ENCODE measurements around the gene DLX5. TPM values are rescaled to one million over a fixed set of nuclear protein-coding genes. Genes with fewer than 3 reads are reported as not detected.

Gene DLX5
- total and polyA plus RNA-seq, 2 of the 4 experiments (the other 2 are of a cell fraction): not detected

DNA sequence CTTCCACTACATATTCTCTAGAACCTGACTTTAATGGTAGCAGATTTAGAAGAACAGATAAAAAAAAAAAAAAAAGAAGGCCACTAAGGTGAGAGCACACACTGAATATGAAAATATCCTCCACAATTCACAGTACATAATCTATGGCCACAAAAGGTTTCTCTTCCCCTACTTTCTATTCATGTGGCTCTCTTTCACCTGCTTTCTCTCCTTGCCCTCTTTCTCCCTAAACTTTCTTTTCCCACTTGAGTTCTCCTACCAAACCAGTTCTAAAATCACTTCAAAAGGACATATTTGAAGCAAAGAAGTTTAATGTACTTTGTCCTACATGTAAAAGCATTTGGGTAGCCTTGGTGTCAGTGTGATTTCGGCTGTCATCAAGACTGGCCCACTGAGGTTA is 37.7 kb downstream of the DLX5 start:
- H3K9me3 ChIP-seq (ENCODE audit: control insufficient read depth, insufficient read depth, low read length): no peaks in the 10 kb centered on the region
- DNase-seq (no peak), ATAC-seq (ENCODE audit: low read depth) (no peak)
- POLR2A ChIA-PET (ENCODE audit: unreplicated experiment): no interaction called here
- no peak overlapping the region for H4K5ac ChIP-seq (ENCODE audit: low read depth, low read length)
- dilution Hi-C loops (cut with HindIII; ENCODE audit: low sequenced_read_pairs, unreplicated experiment) (no loop called here), intact Hi-C loops (cut with micrococcal nuclease) (no loop called here), in situ Hi-C loops (cut with MboI; ENCODE audit: low sequenced_read_pairs) (no loop called here)
- H2AK5ac ChIP-seq (ENCODE audit: low read depth, low read length): no peak overlapping the region
- H3K9ac ChIP-seq (ENCODE audit: low read depth, low read length): no peak overlapping the region
- no CpG with 5 or more reads among the region's 1 CpG for WGBS, 2 experiments (ENCODE audit: extremely low coverage in 2 of 2, insufficient read length in 1 of 2)
- H3K9me1 ChIP-seq (ENCODE audit: insufficient read depth, low read length): no peaks in the 10 kb centered on the region
- no peak overlapping the region for H2AFZ ChIP-seq (replicated peaks; ENCODE audit: low read length, poor library complexity)
- no peak overlapping the region for H3K4me2 ChIP-seq (ENCODE audit: low read depth, low read length)
- no peak overlapping the region for H3K18ac ChIP-seq (ENCODE audit: low read depth, low read length)
- no peaks in the 10 kb centered on the region for H3K4me1 ChIP-seq (ENCODE audit: control insufficient read depth, insufficient read depth, low read length)
- no peak overlapping the region for H2BK5ac ChIP-seq (ENCODE audit: low read depth, low read length, poor library complexity, severe bottlenecking)
- BruUV-seq (replicated peaks): no TSS peak
- H2AK9ac ChIP-seq (replicated peaks; ENCODE audit: low read depth, low read length, poor library complexity): no peak overlapping the region
- no peak overlapping the region for H3K27ac ChIP-seq (ENCODE audit: insufficient read depth, low read length)
- H4K8ac ChIP-seq (ENCODE audit: low read depth in 2 of 2, low read length in 2 of 2): no peak overlapping the region
- no peaks in the 10 kb centered on the region for H3K36me3 ChIP-seq (ENCODE audit: control insufficient read depth, insufficient read depth, low read length)
- H4K91ac ChIP-seq (ENCODE audit: insufficient read depth, low read depth, low read length): no peak overlapping the region
- TF ChIP-seq FOS (IDR thresholded peaks at IDR 0.05; ENCODE audit: low read depth, low read length): no peak
- no peak for TF ChIP-seq RCOR1 (IDR thresholded peaks at IDR 0.05; ENCODE audit: insufficient replicate concordance, low read length)
- TF ChIP-seq, protein P1, sequence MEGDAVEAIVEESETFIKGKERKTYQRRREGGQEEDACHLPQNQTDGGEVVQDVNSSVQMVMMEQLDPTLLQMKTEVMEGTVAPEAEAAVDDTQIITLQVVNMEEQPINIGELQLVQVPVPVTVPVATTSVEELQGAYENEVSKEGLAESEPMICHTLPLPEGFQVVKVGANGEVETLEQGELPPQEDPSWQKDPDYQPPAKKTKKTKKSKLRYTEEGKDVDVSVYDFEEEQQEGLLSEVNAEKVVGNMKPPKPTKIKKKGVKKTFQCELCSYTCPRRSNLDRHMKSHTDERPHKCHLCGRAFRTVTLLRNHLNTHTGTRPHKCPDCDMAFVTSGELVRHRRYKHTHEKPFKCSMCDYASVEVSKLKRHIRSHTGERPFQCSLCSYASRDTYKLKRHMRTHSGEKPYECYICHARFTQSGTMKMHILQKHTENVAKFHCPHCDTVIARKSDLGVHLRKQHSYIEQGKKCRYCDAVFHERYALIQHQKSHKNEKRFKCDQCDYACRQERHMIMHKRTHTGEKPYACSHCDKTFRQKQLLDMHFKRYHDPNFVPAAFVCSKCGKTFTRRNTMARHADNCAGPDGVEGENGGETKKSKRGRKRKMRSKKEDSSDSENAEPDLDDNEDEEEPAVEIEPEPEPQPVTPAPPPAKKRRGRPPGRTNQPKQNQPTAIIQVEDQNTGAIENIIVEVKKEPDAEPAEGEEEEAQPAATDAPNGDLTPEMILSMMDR (conservative IDR thresholded peaks at IDR 0.05; ENCODE audit: low read depth, low read length): no peak
- TF ChIP-seq, protein P2, sequence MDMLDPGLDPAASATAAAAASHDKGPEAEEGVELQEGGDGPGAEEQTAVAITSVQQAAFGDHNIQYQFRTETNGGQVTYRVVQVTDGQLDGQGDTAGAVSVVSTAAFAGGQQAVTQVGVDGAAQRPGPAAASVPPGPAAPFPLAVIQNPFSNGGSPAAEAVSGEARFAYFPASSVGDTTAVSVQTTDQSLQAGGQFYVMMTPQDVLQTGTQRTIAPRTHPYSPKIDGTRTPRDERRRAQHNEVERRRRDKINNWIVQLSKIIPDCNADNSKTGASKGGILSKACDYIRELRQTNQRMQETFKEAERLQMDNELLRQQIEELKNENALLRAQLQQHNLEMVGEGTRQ (IDR thresholded peaks at IDR 0.05; ENCODE audit: low read depth, low read length): no peak
- no peak for TF ChIP-seq CEBPB (IDR thresholded peaks at IDR 0.05; ENCODE audit: low read depth, low read length)
- TF ChIP-seq POLR2A (IDR thresholded peaks at IDR 0.05; ENCODE audit: low read depth, low read length): no peak
- no peak for TF ChIP-seq SMC3 (IDR thresholded peaks at IDR 0.05; ENCODE audit: low read depth, low read length)
- no peak for TF ChIP-seq MAZ (IDR thresholded peaks at IDR 0.05; ENCODE audit: borderline replicate concordance, low read depth, low read length)
- TF ChIP-seq NFE2L2 (IDR thresholded peaks at IDR 0.05; ENCODE audit: low read depth, low read length): no peak
- TF ChIP-seq RFX5 (IDR thresholded peaks at IDR 0.05; ENCODE audit: low read depth, low read length): no peak
- no peak for TF ChIP-seq BHLHE40 (IDR thresholded peaks at IDR 0.05; ENCODE audit: low read depth, low read length)
- no peak for TF ChIP-seq CHD1 (IDR thresholded peaks at IDR 0.05; ENCODE audit: low read depth, low read length)
- no peak for TF ChIP-seq ELK1 (IDR thresholded peaks at IDR 0.05; ENCODE audit: borderline replicate concordance, low read depth, low read length)
- TF ChIP-seq MXI1 (IDR thresholded peaks at IDR 0.05; ENCODE audit: borderline replicate concordance, low read depth, low read length): no peak
- TF ChIP-seq MAFK (IDR thresholded peaks at IDR 0.05; ENCODE audit: low read depth, low read length): no peak
- TF ChIP-seq RAD21 (IDR thresholded peaks at IDR 0.05; ENCODE audit: low read length): no peak
- no peak overlapping the region for H2BK15ac ChIP-seq (ENCODE audit: low read depth, low read length)
- no peak overlapping the region for H2BK20ac ChIP-seq (ENCODE audit: low read depth, low read length)
- no peaks in the 10 kb centered on the region for H3K79me1 ChIP-seq (ENCODE audit: low read depth in 1 of 2, low read length in 2 of 2)
- no peak overlapping the region for H3K4me3 ChIP-seq (ENCODE audit: insufficient read depth, low read depth, low read length)
- no peak overlapping the region for H3K14ac ChIP-seq (replicated peaks; ENCODE audit: low read depth, low read length)
- H3K56ac ChIP-seq (ENCODE audit: extremely low read depth, insufficient read depth, low read length): no peak overlapping the region
- peaks cover 14% of the 10 kb centered on the region for H3K27me3 ChIP-seq (ENCODE audit: control insufficient read depth, insufficient read depth, low read length)
- CTCF ChIA-PET: no interaction called here
- H4K20me1 ChIP-seq (ENCODE audit: insufficient read depth, low read length): no peaks in the 10 kb centered on the region
- H2BK120ac ChIP-seq (ENCODE audit: low read depth, low read length): no peak overlapping the region
- no peak overlapping the region for H3K4ac ChIP-seq (ENCODE audit: low read depth, low read length)
- no peak overlapping the region for H3K23ac ChIP-seq (ENCODE audit: low read depth, low read length)

Measured in IMR-90 (cell line).